Trophoblast cell (in vitro differentiated cells and primary cell): Measurements from ENCODE around the gene SH3GLB2. TPM values are rescaled to one million over a fixed set of nuclear protein-coding genes. Genes with fewer than 3 reads are reported as not detected.

Source experiments
- DNase-seq, 2 donors: peaks; one replicate each; pipeline ENCODE4 v3.0.0-alpha.2; 2016
- H2AFZ ChIP-seq: 2 replicates; pipeline ENCODE4 v1.6.1; 2013; ENCODE audit warnings: low read length, moderate library complexity, mild to moderate bottlenecking; ENCODE audit not compliant: insufficient read depth, poor library complexity
- H2AK5ac ChIP-seq: 2 replicates; pipeline ENCODE4 v1.6.1; 2013; ENCODE audit warnings: mild to moderate bottlenecking, low read length
- H2BK120ac ChIP-seq: 2 replicates; pipeline ENCODE4 v1.6.1; 2013; ENCODE audit warnings: low read length, mild to moderate bottlenecking, moderate library complexity; ENCODE audit not compliant: insufficient read depth, poor library complexity
- H2BK12ac ChIP-seq: 2 replicates; pipeline ENCODE4 v1.6.1; 2013; ENCODE audit warnings: mild to moderate bottlenecking, low read length, moderate library complexity
- H2BK5ac ChIP-seq: 2 replicates; pipeline ENCODE4 v1.6.1; 2013; ENCODE audit warnings: low read length, low read depth, moderate library complexity, mild to moderate bottlenecking; ENCODE audit not compliant: poor library complexity
- H3K14ac ChIP-seq: 2 replicates; pipeline ENCODE4 v1.6.1; 2013; ENCODE audit warnings: mild to moderate bottlenecking, low read length
- H3K18ac ChIP-seq: 2 replicates; pipeline ENCODE4 v1.6.1; 2013; ENCODE audit warnings: mild to moderate bottlenecking, low read length
- H3K23ac ChIP-seq: 2 replicates; pipeline ENCODE4 v1.6.1; 2013; ENCODE audit warnings: low read length
- H3K27ac ChIP-seq: 2 replicates; pipeline ENCODE4 v1.5.1; 2013; ENCODE audit warnings: low read depth, mild to moderate bottlenecking, inconsistent platforms, low read length, moderate library complexity
- H3K27me3 ChIP-seq: 2 replicates; pipeline ENCODE4 v1.6.1; 2013; ENCODE audit warnings: inconsistent platforms, mild to moderate bottlenecking, low read length, moderate library complexity; ENCODE audit not compliant: insufficient read depth
- H3K36me3 ChIP-seq, 2 experiments: 1 replicate in 1 of 2; 2 replicates in 1 of 2; pipeline ENCODE4 v1.6.1; 2013; ENCODE audit warnings: low read length in 2 of 2, mild to moderate bottlenecking in 2 of 2, moderate library complexity in 1 of 2; ENCODE audit not compliant: insufficient read depth in 2 of 2, control insufficient read depth in 1 of 2
- H3K4ac ChIP-seq: 2 replicates; pipeline ENCODE4 v1.6.1; 2013; ENCODE audit warnings: low read depth, mild to moderate bottlenecking, low read length, moderate library complexity
- H3K4me1 ChIP-seq, 2 experiments: 1 replicate in 1 of 2; 2 replicates in 1 of 2; pipeline ENCODE4 v1.6.1; 2013; ENCODE audit warnings: low read length in 2 of 2, mild to moderate bottlenecking in 2 of 2, moderate library complexity in 1 of 2; ENCODE audit not compliant: insufficient read depth in 2 of 2, control insufficient read depth in 1 of 2
- H3K4me2 ChIP-seq: 2 replicates; pipeline ENCODE4 v1.6.1; 2013; ENCODE audit warnings: inconsistent platforms, mild to moderate bottlenecking, low read length, moderate library complexity
- H3K4me3 ChIP-seq: 2 replicates; pipeline ENCODE4 v1.5.1; 2013; ENCODE audit warnings: mild to moderate bottlenecking, low read depth, low read length, inconsistent platforms
- H3K79me1 ChIP-seq: one replicate; pipeline ENCODE4 v1.6.1; 2013; ENCODE audit warnings: low read length
- H3K79me2 ChIP-seq: 2 replicates; pipeline ENCODE4 v1.6.1; 2013; ENCODE audit warnings: low read length, mild to moderate bottlenecking; ENCODE audit not compliant: control insufficient read depth, insufficient read depth, poor library complexity
- H3K9ac ChIP-seq: 2 replicates; pipeline ENCODE4 v1.6.1; 2013; ENCODE audit warnings: mild to moderate bottlenecking, low read length
- H3K9me3 ChIP-seq: 2 replicates; pipeline ENCODE4 v1.6.1; 2013; ENCODE audit warnings: low read depth, mild to moderate bottlenecking, control low read depth, inconsistent platforms, low read length; ENCODE audit not compliant: insufficient read depth
- H4K12ac ChIP-seq: 2 replicates; pipeline ENCODE4 v1.6.1; 2013; ENCODE audit warnings: low read depth, mild to moderate bottlenecking, low read length, moderate library complexity
- H4K8ac ChIP-seq: 2 replicates; pipeline ENCODE4 v1.6.1; 2013; ENCODE audit warnings: low read depth, mild to moderate bottlenecking, low read length, moderate library complexity
- H4K91ac ChIP-seq: one replicate; pipeline ENCODE4 v1.6.1; 2013; ENCODE audit warnings: low read depth, mild to moderate bottlenecking, low read length, moderate library complexity
- WGBS: extraction: QIAGEN DNeasy Blood & Tissue Kit; methylation state at CpG from one replicate; pipeline ENCODE4 v1.1.7; 2013; ENCODE audit warnings: missing lambda C conversion rate; ENCODE audit not compliant: insufficient read length, insufficient coverage; ENCODE audit errors: extremely low coverage; 5-methylcytosine and 5-hydroxymethylcytosine counted together
- polyA plus RNA-seq: library from polyadenylated mRNA; stranded (reverse); fragments of 200-250 nt; gene quantifications from 2 replicates; pipeline ENCODE4 v1.2.3, GENCODE V29; 2013

SH3GLB2 gene
- polyA plus RNA-seq: 60.0 and 65.8 TPM in 2 replicates

DNA sequence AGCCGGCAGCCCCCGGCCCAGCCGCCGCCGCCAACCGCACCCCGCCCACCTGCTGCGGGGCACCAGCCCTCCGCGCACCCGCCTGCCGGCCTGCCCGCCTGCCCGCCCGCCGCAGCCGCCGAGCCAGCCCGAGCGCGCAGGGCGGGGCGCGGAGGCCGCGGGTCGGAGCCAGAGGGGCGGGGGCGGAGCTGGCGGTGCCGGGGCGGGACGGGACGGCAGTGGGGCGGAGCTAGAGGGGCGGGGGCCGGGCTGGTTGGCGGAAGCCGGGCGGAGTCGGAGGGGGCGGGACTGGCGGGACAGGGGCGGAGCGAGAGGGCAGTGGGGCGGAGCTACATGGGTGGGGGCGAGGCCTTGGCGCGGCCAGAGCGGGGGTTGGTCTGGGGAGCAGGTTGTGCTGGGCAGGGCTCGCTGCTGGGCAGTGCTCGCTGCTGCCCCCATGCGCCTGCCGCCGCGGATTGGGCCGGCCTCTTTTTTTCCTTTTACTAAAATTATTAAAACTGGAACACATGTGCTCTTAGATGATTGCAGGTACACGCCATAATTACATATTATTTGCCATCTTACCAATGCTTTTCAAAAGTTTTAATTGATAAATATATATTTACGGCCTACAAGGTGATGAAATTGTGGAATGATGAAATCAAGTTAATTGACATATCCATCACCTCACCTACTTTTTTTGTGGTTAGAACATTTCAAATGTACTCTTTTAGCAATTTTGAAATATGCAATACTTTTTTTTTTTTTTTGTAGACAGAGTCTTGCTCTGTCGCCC is at the start of gene SH3GLB2:
Gene SH3GLB2, minus strand, starts transcription at position 140 of the 775 bp plus-strand sequence. CDS start 177 bp downstream, outside the sequence.
- H3K14ac ChIP-seq: peak within 1 kb of the TSS; percentile 78
- no CpG with 5 or more reads among the region's 60 CpGs for WGBS
- peak within 1 kb of the TSS; percentile 76 for H3K27ac ChIP-seq
- H3K79me1 ChIP-seq: peaks cover 22% of the 10 kb centered on the region
- H2BK12ac ChIP-seq: peak within 1 kb of the TSS; percentile 30
- H3K9ac ChIP-seq: peak within 1 kb of the TSS; percentile 75
- peak within 1 kb of the TSS; percentile 81 for H3K4ac ChIP-seq
- H3K36me3 ChIP-seq: no peaks in the 10 kb centered on the region
- H2AFZ ChIP-seq: peak within 1 kb of the TSS; percentile 38
- peak within 1 kb of the TSS; percentile 3 for H4K12ac ChIP-seq
- peak within 1 kb of the TSS; percentile 56 for H2BK120ac ChIP-seq
- peak within 1 kb of the TSS; percentile 92 for H3K4me2 ChIP-seq
- peak within 1 kb of the TSS; percentile 74 for H3K18ac ChIP-seq
- DNase-seq: peak; percentile 88 to 92
- peaks cover 9% of the 10 kb centered on the region for H3K79me2 ChIP-seq
- H4K8ac ChIP-seq: peak within 1 kb of the TSS; percentile 34
- no peak within 1 kb of the TSS for H3K23ac ChIP-seq
- peak within 1 kb of the TSS; percentile 60 for H4K91ac ChIP-seq
- peak within 1 kb of the TSS; percentile 60 for H2BK5ac ChIP-seq
- H3K27me3 ChIP-seq: no peaks in the 10 kb centered on the region
- no peaks in the 10 kb centered on the region for H3K9me3 ChIP-seq
- H2AK5ac ChIP-seq: peak within 1 kb of the TSS; percentile 94
- peaks cover 22 to 24% of the 10 kb centered on the region in 2 experiments for H3K4me1 ChIP-seq
- H3K4me3 ChIP-seq: peak within 1 kb of the TSS; percentile 80

DNA sequence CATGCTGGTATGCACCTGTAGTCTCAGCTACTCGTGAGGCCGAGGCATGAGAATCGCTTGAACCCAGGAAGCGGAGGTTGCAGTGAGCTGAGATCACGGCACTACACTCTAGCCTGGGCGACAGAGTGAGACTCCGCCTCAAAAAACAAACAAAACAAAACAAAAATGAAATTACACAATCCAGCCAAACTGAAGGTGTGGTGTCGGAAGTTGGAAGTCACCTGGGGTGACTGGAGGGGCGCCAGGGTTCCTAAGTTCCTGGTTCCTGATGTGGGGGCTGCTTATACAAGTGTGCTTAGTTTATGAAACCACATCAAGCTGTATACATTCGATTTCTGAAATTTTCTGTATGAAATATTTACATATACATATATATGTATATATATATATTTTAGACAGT is 49.1 kb upstream of the SH3GLB2 start:
- no peak overlapping the region for H4K91ac ChIP-seq
- H2BK120ac ChIP-seq: no peak overlapping the region
- H2AK5ac ChIP-seq: no peak overlapping the region
- no peaks in the 10 kb centered on the region for H3K27me3 ChIP-seq
- H3K9ac ChIP-seq: no peak overlapping the region
- no peak overlapping the region for H2AFZ ChIP-seq
- no peak overlapping the region for H3K27ac ChIP-seq
- H3K23ac ChIP-seq: no peak overlapping the region
- WGBS: no CpG with 5 or more reads among the region's 10 CpGs
- no peak overlapping the region for H4K12ac ChIP-seq
- H2BK12ac ChIP-seq: no peak overlapping the region
- H2BK5ac ChIP-seq: no peak overlapping the region
- H3K4me3 ChIP-seq: no peak overlapping the region
- H3K14ac ChIP-seq: no peak overlapping the region
- H3K4ac ChIP-seq: no peak overlapping the region
- H4K8ac ChIP-seq: no peak overlapping the region
- no peaks in the 10 kb centered on the region for H3K36me3 ChIP-seq
- peaks cover 6% of the 10 kb centered on the region for H3K79me2 ChIP-seq
- DNase-seq: no peak
- H3K4me2 ChIP-seq: no peak overlapping the region
- no peak overlapping the region for H3K18ac ChIP-seq
- H3K4me1 ChIP-seq: peaks cover 11 to 12% of the 10 kb centered on the region in 2 experiments
- peaks cover 7% of the 10 kb centered on the region for H3K79me1 ChIP-seq
- H3K9me3 ChIP-seq: no peaks in the 10 kb centered on the region

DNA sequence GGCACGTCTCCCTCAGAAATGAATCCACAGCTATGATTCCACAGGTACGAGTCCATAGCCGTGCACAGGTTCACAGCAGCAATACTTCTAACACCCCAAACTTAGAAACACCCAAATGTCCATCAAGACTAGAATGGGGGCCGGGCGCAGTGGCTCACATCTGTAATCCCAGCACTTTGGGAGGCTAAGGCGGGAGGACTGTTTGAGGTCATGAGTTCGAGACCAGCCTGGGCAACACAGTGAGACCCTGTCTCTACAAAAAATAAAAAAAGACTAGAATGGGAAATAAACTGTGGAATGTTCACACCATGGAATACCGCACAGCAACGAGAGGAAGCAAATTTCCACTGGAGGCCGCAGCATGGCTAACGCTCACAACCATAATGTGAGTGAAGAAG is 48.5 kb upstream of the SH3GLB2 start:
- Histone ChIP-seq H3K36me3 (peaks cover under 1 to 3% of the 10 kb centered on the region in 2 experiments), H2BK120ac (no peak overlapping the region), H2AK5ac (no peak overlapping the region), H3K27ac (no peak overlapping the region), H3K4me3 (no peak overlapping the region), H3K9me3 (no peaks in the 10 kb centered on the region), H4K91ac (no peak overlapping the region), H2AFZ (no peak overlapping the region), H3K14ac (no peak overlapping the region), H3K79me1 (peaks cover 6% of the 10 kb centered on the region), H3K27me3 (no peaks in the 10 kb centered on the region), H2BK12ac (no peak overlapping the region), H2BK5ac (no peak overlapping the region), H3K79me2 (peaks cover 5% of the 10 kb centered on the region), H3K4me1 (peaks cover 6% of the 10 kb centered on the region in 2 experiments), H3K23ac (no peak overlapping the region), H4K8ac (no peak overlapping the region), H4K12ac (no peak overlapping the region), H3K18ac (no peak overlapping the region), H3K4me2 (no peak overlapping the region), H3K9ac (no peak overlapping the region), H3K4ac (no peak overlapping the region)
- no peak for DNase-seq
- WGBS: no CpG with 5 or more reads among the region's 11 CpGs

DNA sequence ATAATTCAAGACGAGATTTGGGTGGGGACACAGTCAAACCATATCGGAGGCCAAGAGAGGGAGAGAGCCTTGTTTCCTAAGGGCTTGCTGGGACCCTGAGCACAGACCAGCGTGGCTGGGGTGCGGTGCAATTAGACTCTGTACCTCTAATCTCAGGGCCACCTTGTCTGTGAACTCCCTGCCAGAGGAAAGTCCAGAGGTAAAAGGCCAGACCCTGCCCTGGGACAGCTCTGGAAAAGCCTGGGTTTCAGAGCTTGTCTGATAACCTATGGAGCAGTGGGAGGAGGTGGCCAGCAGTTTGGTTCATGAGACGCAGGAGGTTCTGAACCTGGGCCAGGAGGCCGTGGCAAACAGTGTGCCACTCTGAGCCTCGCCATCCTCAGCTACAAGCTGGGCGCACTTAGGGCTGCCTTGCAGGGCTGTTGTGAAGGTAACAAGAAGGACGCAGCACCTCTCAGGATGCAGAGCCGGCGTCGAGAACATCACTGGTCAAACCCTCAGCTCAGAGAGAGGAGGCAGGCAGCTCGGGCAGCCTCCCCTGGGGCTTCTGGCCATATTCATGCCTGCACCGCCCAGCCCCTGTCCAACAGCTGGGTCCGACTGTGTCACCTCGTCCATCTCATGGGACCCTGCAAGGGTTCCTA is 48.0 kb upstream of the SH3GLB2 start:
- no peak overlapping the region for H3K23ac ChIP-seq
- H2AK5ac ChIP-seq: no peak overlapping the region
- H2BK5ac ChIP-seq: no peak overlapping the region
- peaks cover 2% of the 10 kb centered on the region for H3K79me2 ChIP-seq
- H2BK120ac ChIP-seq: no peak overlapping the region
- no peak overlapping the region for H3K4me2 ChIP-seq
- H2AFZ ChIP-seq: no peak overlapping the region
- H3K4me1 ChIP-seq: peaks cover 4 to 5% of the 10 kb centered on the region in 2 experiments
- H3K27me3 ChIP-seq: no peaks in the 10 kb centered on the region
- H3K36me3 ChIP-seq: peaks cover 6% of the 10 kb centered on the region in 2 experiments
- no peak overlapping the region for H3K4ac ChIP-seq
- H3K14ac ChIP-seq: no peak overlapping the region
- no peak overlapping the region for H4K91ac ChIP-seq
- H3K27ac ChIP-seq: no peak overlapping the region
- WGBS: no CpG with 5 or more reads among the region's 16 CpGs
- no peaks in the 10 kb centered on the region for H3K9me3 ChIP-seq
- H3K79me1 ChIP-seq: peaks cover 2% of the 10 kb centered on the region
- no peak overlapping the region for H2BK12ac ChIP-seq
- H3K9ac ChIP-seq: no peak overlapping the region
- H3K18ac ChIP-seq: no peak overlapping the region
- no peak overlapping the region for H4K8ac ChIP-seq
- H3K4me3 ChIP-seq: no peak overlapping the region
- no peak overlapping the region for H4K12ac ChIP-seq
- no peak for DNase-seq
